SU-DHL-6 (cell line): ENCODE data around the gene PRDM16.

Experiments
- H2AFZ ChIP-seq: fragments of 200-600 bp; sonication (generic); 2 replicates; pipeline ENCODE4 v1.6.1; 2014; ENCODE audit warnings: low read depth, mild to moderate bottlenecking, moderate library complexity, mixed read lengths, antibody characterized with exemption, low read length; ENCODE audit not compliant: severe bottlenecking
- H3F3A ChIP-seq: fragments of 200-600 bp; shearing (Covaris generic); 2 replicates; pipeline ENCODE4 v1.6.0; 2016; ENCODE audit warnings: antibody characterized with exemption, mild to moderate bottlenecking; ENCODE audit not compliant: insufficient read depth
- H3K27ac ChIP-seq: fragments of 200-600 bp; sonication (generic); 2 replicates; pipeline ENCODE4 v1.5.1; 2016; ENCODE audit warnings: low read depth, mild to moderate bottlenecking, low read length, moderate library complexity, mixed read lengths
- H3K27me3 ChIP-seq: fragments of 200-600 bp; sonication (generic), shearing (Covaris generic); 2 replicates; pipeline ENCODE4 v1.6.0; 2014; ENCODE audit warnings: mild to moderate bottlenecking, low read length
- H3K36me3 ChIP-seq: fragments of 200-600 bp; sonication (generic); 2 replicates; pipeline ENCODE4 v1.6.1; 2014; ENCODE audit warnings: mild to moderate bottlenecking, low read length, mixed read lengths
- H3K4me2 ChIP-seq: fragments of 300-600, 200-600 bp; shearing (Covaris generic), sonication (generic); 2 replicates; pipeline ENCODE4 v1.6.0; 2014; ENCODE audit warnings: low read length, low read depth, mild to moderate bottlenecking; ENCODE audit not compliant: poor library complexity, severe bottlenecking
- H3K4me3 ChIP-seq: fragments of 200-600 bp; sonication (generic); 2 replicates; pipeline ENCODE4 v1.5.1; 2014; ENCODE audit warnings: antibody characterized with exemption, low read length, mild to moderate bottlenecking, mixed read lengths; ENCODE audit not compliant: insufficient read depth, poor library complexity, severe bottlenecking
- H3K79me2 ChIP-seq: fragments of 200-600 bp; sonication (generic); 2 replicates; pipeline ENCODE4 v1.6.1; 2014; ENCODE audit warnings: mild to moderate bottlenecking, low read length, moderate library complexity; ENCODE audit not compliant: insufficient read depth
- H3K9ac ChIP-seq: fragments of 200-600 bp; sonication (generic); 2 replicates; pipeline ENCODE4 v1.7.0; 2014; ENCODE audit warnings: mild to moderate bottlenecking, low read length
- H3K9me2 ChIP-seq: fragments of 200-600 bp; sonication (generic); replicated peaks from 2 replicates; pipeline ENCODE4 v1.6.1; 2014; ENCODE audit warnings: low read length; ENCODE audit not compliant: insufficient read depth
- H3K9me3 ChIP-seq: fragments of 200-600 bp; sonication (generic); 2 replicates; pipeline ENCODE4 v1.6.1; 2014; ENCODE audit warnings: low read length, mixed read lengths; ENCODE audit not compliant: insufficient read depth
- H4K20me1 ChIP-seq: fragments of 200-600 bp; sonication (generic); 2 replicates; pipeline ENCODE4 v1.6.1; 2014; ENCODE audit warnings: low read depth, mild to moderate bottlenecking, antibody characterized with exemption, low read length, moderate library complexity, mixed read lengths
- EZH2phosphoT487 ChIP-seq: fragments of 200-600 bp; sonication (generic), shearing (Covaris generic); conservative IDR thresholded peaks from 2 replicates; pipeline ENCODE4 v1.6.1; 2018; ENCODE audit warnings: mild to moderate bottlenecking, antibody characterized with exemption, low read length, moderate library complexity, mixed read lengths
- TF ChIP-seq, protein P1 (sequence below): fragments of 200-600 bp; sonication (generic); IDR thresholded peaks from one replicate; pipeline ENCODE4 v1.5.1; 2017; ENCODE audit warnings: antibody characterized with exemption, mild to moderate bottlenecking, low read length, moderate library complexity; ENCODE audit not compliant: insufficient read depth, poor library complexity, severe bottlenecking

PRDM16 gene

GRCh38 chr1:3222042-3222692, 153.2 kb downstream of the PRDM16 start:
- no peak overlapping the region for H3K4me3 ChIP-seq
- no peaks in the 10 kb centered on the region for H3K36me3 ChIP-seq
- no peaks in the 10 kb centered on the region for H3F3A ChIP-seq
- no peaks in the 10 kb centered on the region for H3K79me2 ChIP-seq
- no peak overlapping the region for H3K4me2 ChIP-seq
- TF ChIP-seq, protein P1, sequence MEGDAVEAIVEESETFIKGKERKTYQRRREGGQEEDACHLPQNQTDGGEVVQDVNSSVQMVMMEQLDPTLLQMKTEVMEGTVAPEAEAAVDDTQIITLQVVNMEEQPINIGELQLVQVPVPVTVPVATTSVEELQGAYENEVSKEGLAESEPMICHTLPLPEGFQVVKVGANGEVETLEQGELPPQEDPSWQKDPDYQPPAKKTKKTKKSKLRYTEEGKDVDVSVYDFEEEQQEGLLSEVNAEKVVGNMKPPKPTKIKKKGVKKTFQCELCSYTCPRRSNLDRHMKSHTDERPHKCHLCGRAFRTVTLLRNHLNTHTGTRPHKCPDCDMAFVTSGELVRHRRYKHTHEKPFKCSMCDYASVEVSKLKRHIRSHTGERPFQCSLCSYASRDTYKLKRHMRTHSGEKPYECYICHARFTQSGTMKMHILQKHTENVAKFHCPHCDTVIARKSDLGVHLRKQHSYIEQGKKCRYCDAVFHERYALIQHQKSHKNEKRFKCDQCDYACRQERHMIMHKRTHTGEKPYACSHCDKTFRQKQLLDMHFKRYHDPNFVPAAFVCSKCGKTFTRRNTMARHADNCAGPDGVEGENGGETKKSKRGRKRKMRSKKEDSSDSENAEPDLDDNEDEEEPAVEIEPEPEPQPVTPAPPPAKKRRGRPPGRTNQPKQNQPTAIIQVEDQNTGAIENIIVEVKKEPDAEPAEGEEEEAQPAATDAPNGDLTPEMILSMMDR = no peak
- no peak overlapping the region for H2AFZ ChIP-seq
- H3K9me2 ChIP-seq = no peaks in the 10 kb centered on the region
- no peak overlapping the region for H3K9ac ChIP-seq
- H3K27ac ChIP-seq = no peak overlapping the region
- H3K9me3 ChIP-seq = no peaks in the 10 kb centered on the region
- H4K20me1 ChIP-seq = no peaks in the 10 kb centered on the region
- no peaks in the 10 kb centered on the region for H3K27me3 ChIP-seq

DNA sequence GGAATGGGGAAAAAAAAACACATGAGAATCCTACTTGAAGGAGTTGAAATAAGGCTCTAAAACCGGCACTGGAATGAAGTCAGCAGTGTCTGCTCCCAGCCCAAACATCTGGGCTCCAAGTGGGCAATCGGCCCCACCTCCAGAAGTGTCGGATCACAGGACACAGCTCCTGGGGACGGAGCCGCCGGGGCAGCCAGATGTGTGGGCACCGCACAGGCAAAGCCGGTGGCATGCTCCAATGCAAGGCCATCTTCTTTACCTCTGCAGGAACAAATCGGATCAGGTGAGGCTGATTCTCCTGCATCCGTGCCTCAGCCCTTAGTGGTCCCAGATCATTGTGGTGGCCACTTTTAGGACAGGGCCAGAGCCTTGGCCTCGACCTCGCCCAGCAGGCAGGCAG, 156.7 kb downstream of the PRDM16 start:
- Histone ChIP-seq H3K9me2 (no peaks in the 10 kb centered on the region), H3K9me3 (no peaks in the 10 kb centered on the region), H3K9ac (no peak overlapping the region), H2AFZ (no peak overlapping the region), H3K27ac (no peak overlapping the region), H3K4me2 (no peak overlapping the region), H3F3A (no peaks in the 10 kb centered on the region), H3K79me2 (no peaks in the 10 kb centered on the region), H4K20me1 (no peaks in the 10 kb centered on the region), H3K36me3 (no peaks in the 10 kb centered on the region), H3K27me3 (no peaks in the 10 kb centered on the region), H3K4me3 (no peak overlapping the region)
- TF ChIP-seq EZH2phosphoT487 = no peak

DNA sequence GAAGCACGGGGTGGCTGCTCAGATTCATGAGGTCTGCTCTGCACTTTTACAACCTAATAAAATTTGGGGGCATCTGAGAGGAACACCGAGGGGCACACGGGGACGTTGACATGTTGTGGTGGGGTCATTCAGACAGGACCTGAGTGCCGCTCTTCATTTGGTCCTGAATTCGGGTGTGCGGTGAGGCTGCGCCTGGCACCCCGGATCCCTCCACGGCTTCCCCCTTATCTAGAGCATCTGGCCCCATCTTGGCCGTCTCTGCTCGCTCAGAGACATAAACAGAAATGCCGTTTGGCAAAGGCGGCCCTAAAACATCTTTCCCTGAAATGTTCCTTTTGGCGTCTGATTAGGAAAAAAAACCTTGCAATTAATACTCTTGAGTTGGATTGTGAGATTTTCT, 157.2 kb downstream of the PRDM16 start:
- H3K36me3 ChIP-seq = no peaks in the 10 kb centered on the region

DNA sequence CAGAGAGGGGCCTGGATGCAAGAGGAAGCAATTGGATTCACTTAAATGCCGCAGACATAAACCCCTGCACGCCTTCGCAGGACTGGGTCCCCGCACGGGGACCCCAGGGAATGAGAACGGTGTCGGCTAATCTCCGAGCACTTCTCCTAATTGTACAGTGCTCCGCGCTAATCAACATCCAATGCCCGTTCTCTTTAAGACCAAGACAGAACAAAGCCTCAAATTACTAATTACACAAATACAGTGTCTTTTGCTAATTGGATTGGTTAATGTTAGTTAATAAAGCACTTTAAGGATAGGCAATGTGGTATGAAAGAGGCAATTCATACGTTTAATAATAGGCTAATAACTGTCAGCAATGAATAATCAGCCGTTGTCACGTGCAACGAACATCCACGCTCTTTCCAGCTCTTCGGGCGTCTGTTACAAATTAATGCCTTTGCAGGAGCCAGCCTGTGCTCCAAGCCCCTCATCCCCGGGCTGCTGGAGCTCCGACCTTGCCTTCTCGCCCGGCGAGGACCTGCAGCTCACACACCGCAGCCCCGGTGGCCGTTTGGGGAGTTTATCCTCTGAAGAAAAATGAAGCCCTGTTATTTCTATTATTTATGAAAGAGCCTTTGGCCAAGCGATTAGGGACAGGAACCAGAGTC, 157.8 kb downstream of the PRDM16 start:
- no peaks in the 10 kb centered on the region for H3F3A ChIP-seq
- no peak overlapping the region for H3K4me3 ChIP-seq
- no peaks in the 10 kb centered on the region for H3K9me3 ChIP-seq
- H3K27me3 ChIP-seq = no peaks in the 10 kb centered on the region
- TF ChIP-seq, protein P1 = no peak
- TF ChIP-seq EZH2phosphoT487 = no peak
- H4K20me1 ChIP-seq = no peaks in the 10 kb centered on the region
- no peaks in the 10 kb centered on the region for H3K9me2 ChIP-seq
- no peak overlapping the region for H2AFZ ChIP-seq
- no peak overlapping the region for H3K9ac ChIP-seq
- H3K36me3 ChIP-seq = no peaks in the 10 kb centered on the region
- H3K79me2 ChIP-seq = no peaks in the 10 kb centered on the region
- no peak overlapping the region for H3K4me2 ChIP-seq
- no peak overlapping the region for H3K27ac ChIP-seq

More for the DNA sequence above, 157.2 kb downstream of the PRDM16 start:
- Histone ChIP-seq H3K9ac (no peak overlapping the region), H3K27me3 (no peaks in the 10 kb centered on the region), H4K20me1 (no peaks in the 10 kb centered on the region), H2AFZ (no peak overlapping the region), H3K9me3 (no peaks in the 10 kb centered on the region), H3K4me2 (no peak overlapping the region), H3F3A (no peaks in the 10 kb centered on the region), H3K79me2 (no peaks in the 10 kb centered on the region), H3K9me2 (no peaks in the 10 kb centered on the region), H3K27ac (no peak overlapping the region), H3K4me3 (no peak overlapping the region)
- no peak for TF ChIP-seq EZH2phosphoT487
- TF ChIP-seq, protein P1 = no peak
